ENCODE results near the gene NRXN3. TPM values are rescaled to one million over a fixed set of nuclear protein-coding genes. Genes with fewer than 3 reads are reported as not detected.

NRXN3 gene
- total RNA-seq, 4 donors from 2014 or later: 4.1 to 11.9 (median 5.8) TPM

DNA sequence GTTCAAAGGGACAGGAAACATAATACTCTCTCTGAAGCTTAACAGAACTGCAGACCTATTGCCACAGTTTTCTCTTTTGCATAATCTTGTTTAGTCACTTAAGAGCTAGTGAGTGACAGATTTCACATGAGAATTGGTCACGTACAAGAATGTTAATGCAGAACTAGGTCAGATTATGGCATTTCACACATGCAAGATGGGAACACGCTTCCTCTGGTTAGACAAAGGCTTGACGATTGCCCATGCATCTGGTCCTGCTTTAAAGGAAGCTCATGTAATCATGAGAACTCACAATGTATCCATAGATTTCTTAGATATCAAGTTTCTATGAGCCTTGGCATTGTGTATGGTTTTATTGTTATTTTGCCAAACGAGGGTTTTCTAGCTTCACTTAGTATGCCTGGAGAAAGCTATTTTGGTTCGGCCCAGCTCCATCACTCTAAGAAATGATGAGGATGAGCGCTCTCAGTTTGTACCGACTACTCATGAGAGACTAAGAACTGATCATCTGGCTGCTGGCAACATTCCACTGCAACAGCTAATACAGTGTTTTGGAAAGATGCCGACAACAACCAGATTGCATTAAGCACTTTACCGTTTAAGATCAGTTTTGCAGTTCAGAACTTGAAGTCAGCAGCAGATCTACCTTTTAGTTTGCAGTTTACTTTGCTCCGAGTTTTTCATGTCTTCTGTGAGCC, 1661.2 kb downstream of the NRXN3 start:
- in situ Hi-C loops (cut with MboI; ENCODE audit: low pct_ligation_motif_present in 1 of 4, low pct_unique_long_range_greater_than_20kb in 1 of 4, low sequenced_read_pairs in 3 of 4): no loop called here

DNA sequence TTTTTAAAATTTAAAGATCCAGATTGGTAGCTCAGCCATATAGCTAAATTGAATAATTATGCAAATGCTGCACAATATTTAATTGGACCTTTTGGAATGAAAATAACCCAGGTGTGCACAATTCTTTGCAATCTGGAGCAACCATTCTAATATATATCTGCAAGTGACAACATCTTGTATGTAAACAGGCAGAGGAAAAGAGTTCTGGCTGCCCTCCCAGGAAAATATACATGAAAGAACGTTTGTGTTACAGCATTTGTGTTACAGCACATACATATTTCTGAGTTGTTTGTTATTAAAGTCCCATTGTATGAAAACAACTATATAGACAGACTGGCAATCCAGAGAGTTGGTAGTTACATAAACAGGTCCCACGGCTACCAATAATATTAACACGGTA, 1663.6 kb downstream of the NRXN3 start:
- TF ChIP-seq EP300 (IDR thresholded peaks at IDR 0.05; ENCODE audit: low read depth) (no peak), POLR2A (IDR thresholded peaks at IDR 0.05) (no peak), POLR2AphosphoS5 (IDR thresholded peaks at IDR 0.05) (no peak)
- TF ChIP-seq, protein P1, sequence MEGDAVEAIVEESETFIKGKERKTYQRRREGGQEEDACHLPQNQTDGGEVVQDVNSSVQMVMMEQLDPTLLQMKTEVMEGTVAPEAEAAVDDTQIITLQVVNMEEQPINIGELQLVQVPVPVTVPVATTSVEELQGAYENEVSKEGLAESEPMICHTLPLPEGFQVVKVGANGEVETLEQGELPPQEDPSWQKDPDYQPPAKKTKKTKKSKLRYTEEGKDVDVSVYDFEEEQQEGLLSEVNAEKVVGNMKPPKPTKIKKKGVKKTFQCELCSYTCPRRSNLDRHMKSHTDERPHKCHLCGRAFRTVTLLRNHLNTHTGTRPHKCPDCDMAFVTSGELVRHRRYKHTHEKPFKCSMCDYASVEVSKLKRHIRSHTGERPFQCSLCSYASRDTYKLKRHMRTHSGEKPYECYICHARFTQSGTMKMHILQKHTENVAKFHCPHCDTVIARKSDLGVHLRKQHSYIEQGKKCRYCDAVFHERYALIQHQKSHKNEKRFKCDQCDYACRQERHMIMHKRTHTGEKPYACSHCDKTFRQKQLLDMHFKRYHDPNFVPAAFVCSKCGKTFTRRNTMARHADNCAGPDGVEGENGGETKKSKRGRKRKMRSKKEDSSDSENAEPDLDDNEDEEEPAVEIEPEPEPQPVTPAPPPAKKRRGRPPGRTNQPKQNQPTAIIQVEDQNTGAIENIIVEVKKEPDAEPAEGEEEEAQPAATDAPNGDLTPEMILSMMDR (IDR thresholded peaks at IDR 0.05): no peak
- Histone ChIP-seq H3K27ac (no peak overlapping the region), H3K27me3 (no peaks in the 10 kb centered on the region), H3K4me3 (no peak overlapping the region), H3K9me3 (no peaks in the 10 kb centered on the region), H3K36me3 (no peaks in the 10 kb centered on the region), H3K4me1 (no peaks in the 10 kb centered on the region)
- in situ Hi-C loops (cut with MboI; ENCODE audit: low pct_ligation_motif_present in 1 of 4, low pct_unique_long_range_greater_than_20kb in 1 of 4, low sequenced_read_pairs in 3 of 4) (no loop called here), intact Hi-C loops (cut with DNase I; ENCODE audit: low total_unique reads) (no loop called here)
- DNase-seq: no peak
- 64 to 66% methylated on average over 3 of the region's 3 CpGs for WGBS, 2 donors (ENCODE audit: low coverage in 1 of 2)

More for the DNA sequence above, 1661.2 kb downstream of the NRXN3 start:
- TF ChIP-seq EP300 (IDR thresholded peaks at IDR 0.05; ENCODE audit: low read depth): no peak
- no peak for TF ChIP-seq POLR2A (IDR thresholded peaks at IDR 0.05)
- no peak for TF ChIP-seq POLR2AphosphoS5 (IDR thresholded peaks at IDR 0.05)
- TF ChIP-seq, protein P1 (IDR thresholded peaks at IDR 0.05): no peak
- Histone ChIP-seq H3K9me3 (no peaks in the 10 kb centered on the region), H3K27ac (no peak overlapping the region), H3K4me3 (no peak overlapping the region), H3K36me3 (no peaks in the 10 kb centered on the region), H3K4me1 (no peaks in the 10 kb centered on the region), H3K27me3 (no peaks in the 10 kb centered on the region)
- DNase-seq: no peak
- intact Hi-C loops (cut with DNase I; ENCODE audit: low total_unique reads): no loop called here
- WGBS, 2 donors (ENCODE audit: low coverage in 1 of 2): 74 to 82% methylated on average over 8 to 10 of the region's 10 CpGs

DNA sequence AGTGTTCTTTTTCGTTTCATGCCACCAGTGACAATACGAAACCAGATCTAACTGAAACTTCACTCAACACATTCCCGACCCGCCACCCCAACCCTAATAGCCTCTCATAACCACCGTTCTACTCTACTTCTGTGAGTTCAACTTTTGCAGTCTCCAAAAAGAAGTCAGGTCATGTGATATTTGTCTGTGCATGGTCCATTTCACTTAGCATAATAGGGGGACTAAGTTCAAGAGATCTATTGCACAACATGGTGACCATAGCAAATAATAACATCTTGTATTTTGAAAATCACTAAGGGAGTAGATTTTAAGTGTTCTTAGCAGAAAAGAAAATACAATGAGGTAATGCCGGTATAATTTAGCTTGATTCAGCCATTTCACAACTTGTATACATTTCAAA, 1664.7 kb downstream of the NRXN3 start:
- Histone ChIP-seq H3K27me3 (no peaks in the 10 kb centered on the region), H3K4me1 (no peaks in the 10 kb centered on the region), H3K9me3 (no peaks in the 10 kb centered on the region), H3K4me3 (no peak overlapping the region), H3K36me3 (no peaks in the 10 kb centered on the region), H3K27ac (no peak overlapping the region)
- TF ChIP-seq POLR2A (IDR thresholded peaks at IDR 0.05) (no peak), EP300 (IDR thresholded peaks at IDR 0.05; ENCODE audit: low read depth) (no peak), POLR2AphosphoS5 (IDR thresholded peaks at IDR 0.05) (no peak)
- TF ChIP-seq, protein P1 (IDR thresholded peaks at IDR 0.05): no peak
- in situ Hi-C loops (cut with MboI; ENCODE audit: low pct_ligation_motif_present in 1 of 4, low pct_unique_long_range_greater_than_20kb in 1 of 4, low sequenced_read_pairs in 3 of 4) (no loop called here), intact Hi-C loops (cut with DNase I; ENCODE audit: low total_unique reads) (no loop called here)
- DNase-seq: no peak
- 90 to 93% methylated on average over 6 of the region's 6 CpGs for WGBS, 2 donors (ENCODE audit: low coverage in 1 of 2)

DNA sequence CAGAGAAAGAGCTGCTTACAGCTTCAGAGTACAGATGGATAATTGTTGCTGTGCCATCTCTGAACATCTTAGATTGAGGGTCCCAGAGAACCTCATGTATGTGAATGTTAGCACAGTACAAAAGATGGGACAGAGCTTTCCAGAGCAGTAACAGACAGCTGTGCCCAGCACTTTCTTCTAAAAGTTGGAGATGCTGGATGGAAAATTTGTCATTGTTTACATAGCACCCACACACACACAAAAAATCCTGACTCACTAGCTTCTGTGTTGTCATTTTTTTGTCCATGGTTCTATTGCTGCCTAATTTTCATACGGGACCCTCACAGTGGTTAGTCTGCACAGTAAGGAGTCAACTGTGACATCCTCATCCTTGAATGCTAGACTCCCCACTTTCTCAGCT, 1666.4 kb downstream of the NRXN3 start:
- 84 to 100% methylated on average over 1 of the region's 1 CpG for WGBS, 2 donors (ENCODE audit: low coverage in 1 of 2)
- in situ Hi-C loops (cut with MboI; ENCODE audit: low pct_ligation_motif_present in 1 of 4, low pct_unique_long_range_greater_than_20kb in 1 of 4, low sequenced_read_pairs in 3 of 4): no loop called here
- no peaks in the 10 kb centered on the region for H3K27me3 ChIP-seq
- H3K36me3 ChIP-seq: no peaks in the 10 kb centered on the region
- DNase-seq: no peak
- H3K4me3 ChIP-seq: no peak overlapping the region
- intact Hi-C loops (cut with DNase I; ENCODE audit: low total_unique reads): no loop called here
- no peaks in the 10 kb centered on the region for H3K4me1 ChIP-seq
- no peak for TF ChIP-seq EP300 (IDR thresholded peaks at IDR 0.05; ENCODE audit: low read depth)
- TF ChIP-seq, protein P1 (IDR thresholded peaks at IDR 0.05): no peak
- TF ChIP-seq POLR2A (IDR thresholded peaks at IDR 0.05): no peak
- no peak for TF ChIP-seq POLR2AphosphoS5 (IDR thresholded peaks at IDR 0.05)
- no peaks in the 10 kb centered on the region for H3K9me3 ChIP-seq
- H3K27ac ChIP-seq: no peak overlapping the region
